Endothelial cell of umbilical vein (primary cell): Measurements from ENCODE around the gene PHLDB2. TPM values are rescaled to one million over a fixed set of nuclear protein-coding genes. Genes with fewer than 3 reads are reported as not detected.

Source experiments
- BruUV-seq: library from RNA; stranded (reverse); fragments of 400-500 nt; replicated peaks from 2 replicates; lab custom pipeline; 2021; lab: Mats Ljungman, UMichigan
- CTCF ChIA-PET: fragments of 300-600, 350-600 bp; sonication (Branson Sonifier 250); formaldehyde crosslinking; loops from one replicate; lab custom pipeline; 2021; ENCODE audit warnings: antibody characterized with exemption, inconsistent platforms; lab: Charles Lee
- POLR2A ChIA-PET: fragments of 300-600, 350-600 bp; sonication (Branson Sonifier 250); formaldehyde crosslinking; loops from one replicate; lab custom pipeline; 2021; ENCODE audit warnings: antibody characterized with exemption, inconsistent platforms; lab: Charles Lee
- DNase-seq: peaks from one replicate; pipeline ENCODE4 v3.0.0-alpha.2; 2011; ENCODE audit warnings: low read depth, low spot score
- FAIRE-seq: peaks from 2 replicates; lab custom pipeline; 2011; peaks lifted over from hg19 to GRCh38; lab: Jason Lieb, UNC
- H2AFZ ChIP-seq: 2 replicates; pipeline ENCODE4 v1.6.0; 2012; ENCODE audit warnings: low read depth, low read length, control low read depth, inconsistent platforms
- H3K27ac ChIP-seq: 2 replicates; pipeline ENCODE4 v1.5.1; 2011; ENCODE audit warnings: low read depth, mild to moderate bottlenecking, control low read depth, low read length, moderate library complexity; ENCODE audit not compliant: insufficient read depth
- H3K27me3 ChIP-seq, 2 experiments: 2 replicates each; pipeline versions ENCODE4 v1.6.0 to v1.6.1; 2011; ENCODE audit warnings: low read length in 2 of 2, mixed read lengths in 1 of 2; ENCODE audit not compliant: control insufficient read depth in 2 of 2, insufficient read depth in 2 of 2
- H3K36me3 ChIP-seq, 2 experiments: 2 replicates in 1 of 2; 3 replicates in 1 of 2; pipeline ENCODE4 v1.5.1; 2011; ENCODE audit warnings: low read length in 2 of 2, mild to moderate bottlenecking in 1 of 2, moderate library complexity in 1 of 2; ENCODE audit not compliant: control insufficient read depth in 2 of 2, insufficient read depth in 2 of 2; ENCODE audit errors: extremely low read depth in 1 of 2
- H3K4me1 ChIP-seq: 3 replicates; pipeline ENCODE4 v1.5.1; 2011; ENCODE audit warnings: mild to moderate bottlenecking, low read length; ENCODE audit not compliant: control insufficient read depth, insufficient read depth; ENCODE audit errors: extremely low read depth
- H3K4me2 ChIP-seq: 2 replicates; pipeline ENCODE4 v1.6.1; 2011; ENCODE audit warnings: low read length, control low read depth, mixed read lengths; ENCODE audit not compliant: insufficient read depth
- H3K4me3 ChIP-seq, 3 experiments: fragments of 200-600 bp in 1 of 3; sonication (generic), shearing (Covaris generic) in 1 of 3; replicated peaks in 1 of 3; 2 replicates each; pipeline ENCODE4 v1.5.1; 2011 to 2016; ENCODE audit warnings: control low read depth in 3 of 3, low read length in 3 of 3, mild to moderate bottlenecking in 2 of 3, inconsistent platforms in 1 of 3, low read depth in 1 of 3, moderate library complexity in 1 of 3; ENCODE audit not compliant: insufficient read depth in 1 of 3
- H3K79me2 ChIP-seq: 2 replicates; pipeline ENCODE4 v1.6.0; 2012; ENCODE audit warnings: low read length, inconsistent platforms; ENCODE audit not compliant: control insufficient read depth, insufficient read depth
- H3K9ac ChIP-seq: replicated peaks from 2 replicates; pipeline ENCODE3; 2011; ENCODE audit warnings: low read length, control low read depth; ENCODE audit not compliant: insufficient read depth; ENCODE audit errors: extremely low read depth
- H3K9me1 ChIP-seq: replicated peaks from 3 replicates; pipeline ENCODE4 v1.6.0; 2011; ENCODE audit warnings: mild to moderate bottlenecking, low read length; ENCODE audit not compliant: control insufficient read depth, insufficient read depth; ENCODE audit errors: extremely low read depth
- H3K9me3 ChIP-seq: replicated peaks from 2 replicates; pipeline ENCODE4 v1.5.1; 2012; ENCODE audit warnings: low read length, inconsistent platforms; ENCODE audit not compliant: control insufficient read depth, insufficient read depth
- H4K20me1 ChIP-seq: replicated peaks from 2 replicates; pipeline ENCODE3; 2011; ENCODE audit warnings: mild to moderate bottlenecking, low read length; ENCODE audit not compliant: control insufficient read depth, insufficient read depth; ENCODE audit errors: extremely low read depth
- CTCF ChIP-seq, 2 donors: IDR thresholded peaks; 1 replicate in 1 of 2; 2 replicates in 1 of 2; pipeline ENCODE4 v1.5.1; 2011; ENCODE audit warnings: low read length in 2 of 2, mild to moderate bottlenecking in 2 of 2, moderate library complexity in 2 of 2, control low read depth in 1 of 2, inconsistent platforms in 1 of 2, low read depth in 1 of 2; ENCODE audit not compliant: insufficient read depth in 1 of 2; ENCODE audit errors: extremely low read depth in 1 of 2
- EZH2 ChIP-seq: IDR thresholded peaks from 2 replicates; pipeline ENCODE4 v1.6.1; 2012; ENCODE audit warnings: borderline replicate concordance, low read depth, mild to moderate bottlenecking, moderate library complexity, low read length, inconsistent platforms; ENCODE audit not compliant: severe bottlenecking
- FOS ChIP-seq: IDR thresholded peaks from 2 replicates; pipeline ENCODE4 v1.6.1; 2011; ENCODE audit warnings: mild to moderate bottlenecking, low read length, moderate library complexity, borderline replicate concordance; ENCODE audit not compliant: insufficient read depth
- GATA2 ChIP-seq: IDR thresholded peaks from 2 replicates; pipeline ENCODE4 v1.7.0; 2011; ENCODE audit warnings: low read depth, mild to moderate bottlenecking, moderate library complexity, mixed read lengths, low read length; ENCODE audit not compliant: insufficient read length, insufficient read depth
- JUN ChIP-seq: IDR thresholded peaks from 2 replicates; pipeline ENCODE4 v1.6.1; 2011; ENCODE audit warnings: borderline replicate concordance, low read depth; ENCODE audit not compliant: insufficient read length, insufficient read depth
- MAX ChIP-seq: IDR thresholded peaks from 2 replicates; pipeline ENCODE4 v1.6.1; 2011; ENCODE audit not compliant: insufficient read depth, insufficient read length
- MYC ChIP-seq: IDR thresholded peaks from one replicate; pipeline ENCODE4 v1.6.1; 2011; ENCODE audit warnings: mild to moderate bottlenecking, low read depth, low read length
- POLR2A ChIP-seq: IDR thresholded peaks from 2 replicates; pipeline ENCODE4 v1.6.1; 2012; ENCODE audit warnings: low read depth, mild to moderate bottlenecking, control low read depth, low read length
- POLR2AphosphoS5 ChIP-seq: IDR thresholded peaks from 2 replicates; pipeline ENCODE4 v1.6.1; 2012; ENCODE audit warnings: low read depth, mild to moderate bottlenecking, control low read depth, low read length, moderate library complexity; ENCODE audit not compliant: insufficient read depth
- dilution Hi-C: fragments of 300-500 bp; cut with MboI; formaldehyde crosslinking; loops from one replicate; pipeline ENCODE4 v1.15.0; 2019; ENCODE audit warnings: low sequenced_read_pairs; ENCODE audit not compliant: extremely low pct_ligation_motif_present
- intact Hi-C: fragments of 100-400 bp; cut with micrococcal nuclease; formaldehyde crosslinking; loops from one replicate; pipeline ENCODE4 v1.10.0; 2022
- polyA plus RNA-seq, 4 experiments: library from polyadenylated mRNA; depleted of rRNA in 3 of 4; stranded (reverse) in 3 of 4; unstranded in 1 of 4; fragments of >200 nt; gene quantifications; 2 replicates each; pipeline versions ENCODE4 v1.2.1 to v1.2.3, GENCODE V29; 2011 to 2012; ENCODE audit warnings: missing spikeins in 1 of 4
- total RNA-seq: library from RNA; stranded (reverse); gene quantifications from 2 replicates; pipeline ENCODE4 v1.2.3, GENCODE V29; 2021

Gene PHLDB2
- total and polyA plus RNA-seq, 2 donors (not counting 3 experiments of a cell fraction or from before 2014, with no cell fraction given), result 22.4 to 104 TPM

- H3K4me1 ChIP-seq, result peaks cover 54% of the 10 kb centered on the region
- TF ChIP-seq JUN (no peak), CTCF (IDR thresholded peaks at IDR 0.05; ENCODE audit: extremely low read depth in 1 of 2, insufficient read depth in 1 of 2, low read depth in 1 of 2, low read length in 2 of 2) (no peak), GATA2 (no peak), MYC (no peak), MAX (no peak), EZH2 (no peak), POLR2AphosphoS5 (no peak), FOS (no peak), POLR2A (no peak)
- ChIA-PET POLR2A (interaction anchor here (0.5 kb wide), 1 partner anchor 23 kb away, joined by 3 read pairs; no protein-coding TSS in a partner anchor), CTCF (interaction anchor here (1.5 to 8.7 kb wide), 8 partner anchors 11 to 143 kb away, joined by 3 to 424 read pairs (median 14); no protein-coding TSS in a partner anchor)
- H3K36me3 ChIP-seq, result no peaks in the 10 kb centered on the region
- no peak overlapping the region for H3K4me2 ChIP-seq
- H3K27ac ChIP-seq, result peak overlapping the region; percentile 96
- FAIRE-seq (no peak), DNase-seq (no peak)
- peaks cover 69% of the 10 kb centered on the region for H3K79me2 ChIP-seq
- H3K4me3 ChIP-seq, result no peak overlapping the region
- no peaks in the 10 kb centered on the region for H4K20me1 ChIP-seq
- H2AFZ ChIP-seq, result no peak overlapping the region
- no peaks in the 10 kb centered on the region for H3K27me3 ChIP-seq
- dilution Hi-C loops (loop anchor here (25.0 kb wide), 1 partner anchor 126 kb away; no protein-coding TSS in a partner anchor), intact Hi-C loops (no loop called here)
- H3K9ac ChIP-seq, result no peak overlapping the region
- H3K9me1 ChIP-seq, result no peaks in the 10 kb centered on the region
- no peaks in the 10 kb centered on the region for H3K9me3 ChIP-seq
- BruUV-seq, result no TSS peak
Observed at GRCh38 chr3:111862974-111863373, 3.9 kb downstream of the PHLDB2 start.
